HG03066 (cell line): Measurements from ENCODE around the gene HLA-DQA1.
"Not testable (repeated sequence)": the region's sequence is repeated elsewhere in the genome, so short reads cannot be mapped to it uniquely, and the experiment has no call there.

Source experiments
- ATAC-seq: cut with Tn5 transposase; IDR thresholded peaks from one replicate; pipeline ENCODE4 v1.9.1; 2021; ENCODE audit warnings: low read depth; ENCODE audit not compliant: unreplicated experiment

HLA-DQA1 gene

GRCh38 chr6:32657819-32658218 is 20.6 kb downstream of the HLA-DQA1 start:
- ATAC-seq = not testable (repeated sequence)

DNA sequence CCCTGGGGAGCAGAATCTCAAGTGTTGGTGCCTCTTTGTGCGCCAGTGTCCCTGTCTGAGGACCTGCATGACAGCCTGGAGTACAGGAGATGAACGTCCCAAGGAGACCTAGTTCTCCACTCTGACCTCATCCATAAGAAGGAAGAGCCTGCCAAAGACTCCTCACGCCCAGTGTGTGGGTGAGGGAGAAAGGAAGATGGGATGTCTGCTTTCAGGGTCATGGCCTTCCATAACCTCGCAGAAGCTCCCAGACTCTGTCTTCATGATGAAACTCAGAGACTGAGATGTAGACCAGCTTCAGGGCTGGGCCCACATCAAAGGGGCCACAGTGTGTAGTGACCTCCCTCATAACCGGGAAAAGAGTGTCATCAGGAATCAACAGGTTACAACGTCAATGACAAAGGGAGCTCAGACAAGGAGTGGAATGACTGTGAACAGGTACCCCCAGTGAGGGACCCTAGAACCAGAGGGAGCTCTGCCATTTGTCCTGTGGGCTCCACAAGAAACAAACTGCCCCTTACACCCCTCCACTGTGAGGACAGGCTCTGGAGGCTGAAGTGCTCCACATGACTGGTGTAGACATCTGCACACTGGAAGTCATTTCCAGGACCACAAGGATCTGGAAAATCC is 21.2 kb downstream of the HLA-DQA1 start:
- ATAC-seq = no peak

GRCh38 chr6:32659856-32660595 is 22.8 kb downstream of the HLA-DQA1 start:
- no peak for ATAC-seq

- no peak for ATAC-seq
Observed at GRCh38 chr6:32662099-32662498, 24.9 kb downstream of the HLA-DQA1 start.

DNA sequence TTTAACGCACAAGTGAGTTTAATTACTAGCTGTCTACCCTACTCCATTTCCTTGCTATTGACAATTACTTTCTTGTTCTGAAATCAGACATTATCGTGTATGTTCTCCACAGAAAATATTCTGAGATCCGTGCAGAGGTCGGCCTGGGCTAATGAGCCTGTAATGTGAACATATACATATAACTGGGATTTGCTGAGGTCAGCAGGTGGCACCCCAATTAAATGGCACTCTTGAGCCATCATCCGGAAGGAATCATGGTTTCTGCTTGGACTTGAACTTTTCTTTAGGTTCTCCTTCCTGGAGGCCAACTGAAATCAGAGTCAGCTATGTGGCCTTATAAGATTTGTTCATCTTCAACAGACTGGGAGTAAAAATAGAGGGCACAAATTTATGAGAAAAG is 25.6 kb downstream of the HLA-DQA1 start:
- ATAC-seq = no peak

- no peak for ATAC-seq
Observed at GRCh38 chr6:32664354-32664753, 27.1 kb downstream of the HLA-DQA1 start.

GRCh38 chr6:32664827-32665362 is 27.7 kb downstream of the HLA-DQA1 start:
- ATAC-seq = no peak

DNA sequence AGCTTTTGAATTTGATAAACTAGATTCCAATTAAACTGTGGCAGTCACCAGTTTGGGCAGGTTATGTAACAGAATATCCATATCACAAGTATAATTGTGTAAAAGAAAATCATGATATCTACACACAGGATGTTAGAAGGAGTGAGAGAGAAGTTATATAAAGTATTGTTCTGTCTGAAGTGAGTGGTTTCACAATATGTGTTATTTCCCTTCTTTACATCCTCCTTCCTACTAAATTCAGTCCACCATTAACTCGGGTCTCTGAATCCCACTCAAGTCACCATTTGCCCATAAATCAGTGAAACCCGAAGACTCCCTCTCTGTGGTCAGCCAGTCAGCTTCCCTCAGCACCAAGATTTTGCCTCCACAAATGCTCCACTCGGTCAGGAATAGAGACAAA is 28.5 kb downstream of the HLA-DQA1 start:
- ATAC-seq = no peak

GRCh38 chr6:32666420-32667300 is 29.5 kb downstream of the HLA-DQA1 start, which contains the start of gene HLA-DQB1:
HLA-DQB1 (minus strand) TSS chr6:32666657; CDS start chr6:32666607, 50 bp downstream.
- ATAC-seq = peak; percentile 57

DNA sequence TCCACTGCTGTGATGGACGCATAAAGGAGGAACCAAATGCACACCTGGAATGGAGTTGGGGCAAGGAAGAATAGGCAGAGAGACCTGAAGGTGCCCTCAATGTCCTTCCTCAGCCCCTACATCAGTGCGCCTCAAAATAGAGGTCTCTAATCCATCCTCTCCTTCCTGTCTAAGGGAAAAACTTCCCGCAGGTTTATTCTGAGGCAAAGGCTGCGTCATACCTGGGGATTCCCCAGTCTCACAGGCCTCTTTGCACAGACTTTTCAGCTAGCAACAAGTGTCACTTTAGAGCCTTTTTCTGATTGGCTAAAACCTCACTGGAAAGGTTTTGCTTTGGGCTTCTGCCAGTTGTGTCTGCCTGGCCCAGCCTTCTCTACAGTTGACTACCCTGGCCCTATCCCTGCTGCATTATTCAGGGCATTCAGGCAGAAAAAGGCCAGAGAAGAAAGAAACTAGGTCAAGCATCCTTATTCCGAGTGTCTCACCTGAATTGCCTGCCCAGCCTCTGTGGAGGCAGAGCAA is 31.1 kb downstream of the HLA-DQA1 start:
- ATAC-seq = peak; percentile 60

DNA sequence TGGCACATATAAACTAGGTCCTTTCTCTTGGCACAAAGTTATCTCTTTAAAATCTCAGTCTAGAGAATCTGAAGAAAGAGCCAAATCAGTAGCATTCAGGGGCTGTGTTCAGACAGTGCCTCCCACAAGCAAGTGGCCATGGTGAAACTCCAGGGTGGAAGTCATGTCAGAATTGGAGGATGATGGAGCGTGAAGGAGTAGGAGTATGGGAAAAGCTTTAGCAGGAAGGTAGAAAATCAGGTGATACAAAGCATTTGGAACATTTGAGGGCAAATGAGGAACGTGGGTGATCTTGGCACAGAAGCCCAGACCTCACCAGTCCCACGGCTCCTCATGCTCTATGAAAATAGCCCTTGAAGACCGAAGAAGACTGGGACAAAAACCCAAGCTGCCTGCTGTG is 32.0 kb downstream of the HLA-DQA1 start:
- ATAC-seq = no peak

DNA sequence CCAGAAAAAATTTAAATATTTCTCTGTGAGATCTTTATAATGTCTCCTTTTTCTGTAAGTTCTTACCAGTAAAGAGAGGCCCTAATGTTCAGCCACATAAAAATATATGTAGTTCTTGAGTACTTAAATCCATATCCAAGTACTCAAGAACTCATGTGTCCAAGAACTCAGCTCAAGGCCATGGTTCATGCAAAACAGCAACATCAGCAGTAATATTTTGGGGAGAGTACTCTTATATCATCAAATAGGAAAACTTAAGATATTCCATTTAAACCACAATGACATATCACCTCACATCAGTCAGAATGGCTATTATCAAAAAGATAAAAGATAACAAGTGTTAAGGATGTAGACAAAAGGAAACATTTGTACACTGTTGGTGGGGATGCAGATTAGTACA is 32.7 kb downstream of the HLA-DQA1 start:
- ATAC-seq = no peak

- ATAC-seq = not testable (repeated sequence)
Observed at GRCh38 chr6:32671908-32672307, 34.7 kb downstream of the HLA-DQA1 start.

DNA sequence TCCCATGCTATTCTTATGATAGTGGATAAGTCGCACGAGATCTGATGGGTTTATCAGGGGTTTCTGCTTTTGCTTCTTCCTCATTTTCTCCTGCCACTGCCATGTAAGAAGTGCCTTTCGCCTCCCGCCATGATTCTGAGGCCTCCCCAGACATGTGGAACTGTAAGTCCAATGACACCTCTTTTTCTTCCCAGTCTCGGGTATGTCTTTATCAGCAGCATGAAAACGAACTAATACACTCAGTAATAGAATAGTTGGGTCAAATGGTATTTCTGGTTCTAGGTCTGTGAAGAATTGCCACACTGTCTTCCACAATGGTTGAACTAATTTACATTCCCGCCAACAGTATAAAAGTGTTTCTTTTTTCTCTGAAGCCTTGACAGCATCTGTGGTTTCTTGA is 36.9 kb downstream of the HLA-DQA1 start:
- not testable (repeated sequence) for ATAC-seq

- ATAC-seq = no peak
Observed at GRCh38 chr6:32679492-32679891, 42.3 kb downstream of the HLA-DQA1 start.

DNA sequence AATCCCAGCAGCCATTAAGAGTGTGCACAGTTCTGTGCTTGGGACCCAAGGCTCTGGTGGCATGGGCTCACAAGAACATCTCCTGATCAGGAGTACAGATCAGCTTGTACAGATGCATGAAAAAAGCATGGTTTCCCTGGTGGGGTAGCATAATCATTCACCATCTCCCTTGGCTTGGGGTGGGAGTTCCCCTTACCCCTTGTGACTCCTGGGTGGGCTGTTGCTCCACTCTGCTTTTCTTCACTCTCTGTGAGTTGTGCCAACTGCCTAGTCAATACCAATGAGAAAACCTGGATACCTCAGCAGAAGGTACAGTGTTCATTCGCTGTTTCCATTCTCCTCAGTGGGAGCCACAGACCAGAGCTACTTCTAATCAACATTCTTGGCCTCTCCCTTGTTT is 42.8 kb downstream of the HLA-DQA1 start:
- ATAC-seq = no peak

DNA sequence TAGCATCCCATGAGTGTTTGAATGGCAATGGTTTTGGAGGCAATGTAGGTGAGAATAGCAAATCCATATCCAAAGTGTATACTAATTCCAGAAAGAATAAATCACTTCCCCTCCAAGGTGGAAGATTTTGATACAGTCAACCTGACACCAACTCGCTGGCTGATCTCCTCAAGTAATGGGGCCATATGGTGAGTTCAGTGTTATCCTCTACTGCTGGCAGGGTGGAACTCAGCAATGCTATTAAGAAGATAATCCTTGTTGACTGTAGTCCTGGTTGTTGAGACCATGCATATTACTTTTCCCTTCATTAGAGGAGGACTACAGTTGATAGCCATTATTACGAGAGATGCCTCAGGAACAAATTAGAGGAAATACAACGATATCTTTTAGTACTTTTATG is 47.0 kb downstream of the HLA-DQA1 start:
- no peak for ATAC-seq

- ATAC-seq = peak; percentile 85
Observed at GRCh38 chr6:32685603-32686002, 48.4 kb downstream of the HLA-DQA1 start.

DNA sequence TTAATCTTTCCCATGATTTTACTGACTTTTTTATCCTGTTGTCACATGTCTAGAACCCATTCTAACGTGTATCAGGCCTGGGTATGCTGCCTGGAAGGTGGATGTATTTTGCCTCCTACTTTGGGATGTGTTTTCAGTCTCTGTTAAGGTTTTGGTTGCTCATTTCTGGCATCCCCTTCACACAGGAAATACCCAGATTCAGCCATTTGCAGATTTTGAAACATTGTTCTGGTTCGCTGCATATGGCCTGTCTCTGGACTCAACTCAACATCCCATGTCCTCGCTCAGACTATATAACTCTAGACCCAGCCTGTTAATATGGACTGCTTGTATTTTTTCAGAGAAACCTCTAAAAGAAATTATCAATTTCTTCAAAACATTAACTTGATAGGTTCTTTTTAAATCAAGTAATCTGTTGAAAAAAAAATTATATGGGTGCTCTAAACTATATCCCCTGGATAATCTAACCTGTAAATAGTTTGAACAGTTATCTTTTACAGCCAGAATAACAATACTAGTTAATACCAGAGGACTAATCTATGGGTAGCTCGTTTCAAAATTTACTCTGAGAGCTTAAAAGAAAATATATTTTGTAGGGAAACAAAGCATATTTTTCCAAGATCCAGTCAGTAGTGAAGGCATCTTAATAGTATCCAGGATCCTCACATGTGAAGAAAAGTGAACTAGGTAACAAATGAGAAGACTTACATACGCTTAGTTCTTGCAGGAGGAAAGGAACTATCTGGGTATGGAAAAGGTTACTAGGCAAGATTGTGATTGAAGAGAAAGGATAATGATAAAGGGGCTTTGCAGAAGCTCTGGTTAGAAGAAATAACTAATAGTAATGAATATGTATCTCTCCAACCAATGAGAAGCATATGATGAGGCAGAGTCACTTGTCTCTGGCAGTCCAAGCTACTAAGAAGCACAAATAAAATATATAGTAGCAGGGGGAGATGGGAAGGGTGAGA is 52.6 kb downstream of the HLA-DQA1 start:
- no peak for ATAC-seq

DNA sequence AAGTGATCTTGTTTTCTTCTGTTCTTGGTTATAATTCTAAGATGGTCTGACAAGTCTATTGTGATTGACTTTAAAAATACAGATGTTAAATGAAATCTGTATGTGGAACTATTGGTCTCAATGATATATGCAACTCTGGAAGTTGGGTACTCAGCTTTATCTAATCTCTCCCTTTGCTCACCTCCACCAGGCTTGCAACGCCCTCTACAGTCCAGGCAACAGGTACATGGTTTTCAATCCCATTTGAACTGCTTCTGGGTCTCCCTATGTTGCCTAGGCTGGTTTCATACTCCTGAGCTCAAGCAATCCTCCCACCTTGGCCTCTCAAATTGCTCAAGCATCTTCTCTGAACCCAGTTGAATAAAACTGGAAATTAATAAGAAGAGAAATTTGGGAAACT is 54.8 kb downstream of the HLA-DQA1 start:
- no peak for ATAC-seq
